GM21619 (cell line): ENCODE measurements around the gene HOXD13.
A peak's percentile ranks its signal among the peaks of the same experiment; 100 is the strongest.

Experiments used
- ATAC-seq: cut with Tn5 transposase; IDR thresholded peaks from one replicate; pipeline ENCODE4 v1.9.1; 2021; ENCODE audit not compliant: unreplicated experiment

Gene HOXD13

DNA sequence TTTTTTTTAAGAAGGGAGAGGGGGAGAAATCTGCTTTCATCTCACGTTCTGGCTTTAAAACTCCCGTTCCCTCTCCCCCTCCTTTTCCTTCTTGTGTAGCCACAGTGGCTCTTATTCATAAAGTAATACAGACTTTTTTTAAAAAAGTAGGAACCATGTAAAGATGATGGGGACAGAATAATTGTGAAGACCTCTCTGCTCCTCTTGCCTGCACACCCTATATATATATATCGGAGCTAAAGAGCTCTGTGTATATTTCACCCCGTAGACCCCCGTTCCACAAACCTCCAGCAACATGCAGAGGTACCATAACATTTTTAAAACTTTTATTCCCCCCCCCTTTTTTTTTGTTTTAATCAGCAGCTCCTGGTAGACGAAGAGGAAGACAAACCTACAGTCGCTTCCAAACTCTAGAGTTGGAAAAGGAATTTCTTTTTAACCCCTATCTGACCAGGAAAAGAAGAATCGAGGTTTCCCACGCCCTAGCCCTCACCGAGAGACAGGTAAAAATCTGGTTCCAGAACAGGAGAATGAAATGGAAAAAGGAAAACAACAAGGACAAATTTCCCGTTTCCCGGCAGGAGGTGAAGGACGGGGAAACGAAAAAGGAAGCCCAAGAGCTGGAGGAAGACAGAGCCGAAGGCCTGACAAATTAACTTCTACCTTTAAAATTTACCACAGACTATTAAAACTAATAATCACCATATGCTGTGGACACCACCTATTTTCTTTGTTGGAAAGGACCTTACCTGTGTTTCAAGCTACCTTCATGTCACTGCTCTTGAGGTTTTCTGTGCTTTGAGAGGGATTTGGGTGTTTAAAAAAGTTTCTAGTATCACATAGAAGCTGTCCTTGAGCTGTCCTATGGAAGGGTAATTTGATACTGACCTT is 38.7 kb downstream of the HOXD13 start:
- no peak for ATAC-seq

DNA sequence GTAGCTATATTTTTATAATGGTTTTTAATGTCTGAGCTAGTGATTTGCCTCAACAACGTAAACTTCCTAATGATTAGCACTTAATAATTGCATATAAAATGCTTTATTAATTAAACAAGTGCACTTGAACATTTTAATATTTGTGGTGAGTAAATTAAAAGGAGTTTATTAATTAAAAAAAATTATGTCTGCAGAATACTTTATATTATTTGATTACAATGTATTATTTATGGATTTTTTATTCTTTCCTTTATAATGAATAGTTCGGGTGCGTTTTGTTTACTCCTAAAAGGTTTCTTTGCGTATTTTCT is 39.3 kb downstream of the HOXD13 start:
- ATAC-seq, result no peak

DNA sequence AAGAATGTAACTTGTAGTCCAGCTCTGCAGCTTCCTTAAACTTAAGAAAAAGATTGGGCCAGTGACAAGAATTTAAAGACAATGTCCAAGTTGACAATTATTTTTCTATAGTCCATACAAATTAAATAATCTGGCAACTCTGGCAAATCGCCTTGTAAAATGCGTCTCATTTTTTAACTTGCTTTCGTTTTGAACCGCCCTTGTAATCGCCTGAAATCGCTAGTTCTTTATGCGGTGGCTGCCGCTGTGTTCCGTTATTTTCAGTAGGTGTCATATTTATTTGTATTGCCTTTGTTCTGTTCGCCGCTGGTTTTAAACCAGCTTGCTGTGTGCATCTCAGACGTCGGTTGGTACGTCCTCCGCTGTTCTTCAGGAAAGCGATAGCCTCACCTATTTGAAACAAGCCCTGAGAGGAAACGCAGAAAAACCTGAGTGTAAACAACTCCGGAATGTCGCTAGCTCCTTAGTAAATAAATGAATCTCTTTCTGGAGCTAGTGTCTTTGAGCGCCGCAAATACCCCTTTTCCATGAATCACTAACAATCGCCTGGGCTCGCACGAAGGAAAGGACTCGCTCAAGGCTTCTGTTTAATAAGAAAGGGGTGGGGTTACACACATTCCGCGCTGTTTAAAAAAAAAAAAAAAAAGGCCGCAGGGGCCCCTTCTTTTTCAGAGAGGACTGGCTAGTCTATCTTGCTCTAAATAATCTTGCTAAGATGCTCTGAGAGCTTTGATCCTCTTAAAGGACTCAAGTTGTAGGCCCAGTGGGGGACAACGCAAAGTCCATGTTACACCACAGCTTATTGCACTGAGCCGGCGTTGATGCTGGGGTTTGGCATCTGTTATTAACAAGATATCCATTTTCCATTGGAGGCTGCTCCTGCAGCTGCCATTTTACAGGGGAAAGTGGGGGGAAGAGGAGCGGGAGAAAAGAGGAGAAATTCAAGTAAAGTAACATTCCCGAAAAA is 40.0 kb downstream of the HOXD13 start:
- ATAC-seq, result no peak

DNA sequence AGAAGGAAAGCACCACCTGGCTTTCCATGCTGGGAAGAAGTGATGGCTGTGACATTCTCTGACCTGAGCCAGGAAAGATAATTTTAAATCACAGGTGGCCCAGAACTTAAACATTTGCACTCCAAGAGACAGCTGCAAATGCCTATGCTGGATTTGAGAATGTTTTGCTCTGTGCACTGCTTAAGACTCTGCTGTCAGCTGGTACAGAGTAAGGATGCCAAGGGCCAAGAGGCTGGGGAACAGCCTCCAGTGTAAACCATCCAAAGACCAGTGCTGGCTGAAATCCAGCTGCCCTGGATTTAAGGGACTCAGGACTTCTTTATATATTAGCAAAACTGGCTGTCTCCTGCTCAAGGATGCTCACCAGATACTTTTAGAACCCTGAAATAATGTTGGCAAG is 40.9 kb downstream of the HOXD13 start:
- no peak for ATAC-seq

DNA sequence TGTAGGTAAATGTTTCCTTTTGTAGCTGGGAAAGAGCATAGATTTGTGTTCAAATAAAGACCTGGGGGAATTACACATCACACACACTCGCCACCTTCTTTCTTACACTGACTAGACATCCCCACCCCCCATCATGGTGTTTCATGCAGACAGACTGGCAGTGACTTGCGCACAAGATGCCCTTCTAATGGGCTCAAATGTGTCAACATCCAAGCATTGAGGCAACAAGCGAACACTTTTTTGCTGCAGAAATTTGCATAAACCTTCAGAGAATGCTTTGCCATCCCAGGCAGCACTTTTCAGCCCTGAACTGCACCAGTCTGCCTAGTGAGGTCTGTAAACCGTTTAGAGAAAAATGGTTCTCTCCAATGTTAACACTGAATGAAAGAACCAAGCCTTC is 41.5 kb downstream of the HOXD13 start:
- ATAC-seq, result no peak

DNA sequence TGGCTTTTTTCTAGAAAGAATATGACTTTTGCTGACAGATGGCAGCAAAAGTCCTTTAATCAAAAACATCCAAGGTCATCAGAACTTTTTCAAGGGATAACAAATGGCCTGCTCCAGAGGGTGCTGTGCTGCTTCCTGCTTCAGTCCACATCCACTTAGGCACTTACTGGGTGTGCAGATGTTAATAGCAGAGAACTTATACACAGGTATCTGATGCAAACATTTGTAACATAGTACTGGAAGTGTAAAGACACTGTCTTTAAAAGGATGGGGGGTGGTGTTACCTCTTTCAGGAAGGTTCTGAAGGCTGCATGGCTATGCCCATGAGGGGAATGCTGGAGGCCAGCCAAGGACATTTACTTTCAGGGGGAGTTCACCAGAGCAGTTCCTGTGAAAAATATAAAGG is 42.5 kb downstream of the HOXD13 start:
- ATAC-seq, result no peak

DNA sequence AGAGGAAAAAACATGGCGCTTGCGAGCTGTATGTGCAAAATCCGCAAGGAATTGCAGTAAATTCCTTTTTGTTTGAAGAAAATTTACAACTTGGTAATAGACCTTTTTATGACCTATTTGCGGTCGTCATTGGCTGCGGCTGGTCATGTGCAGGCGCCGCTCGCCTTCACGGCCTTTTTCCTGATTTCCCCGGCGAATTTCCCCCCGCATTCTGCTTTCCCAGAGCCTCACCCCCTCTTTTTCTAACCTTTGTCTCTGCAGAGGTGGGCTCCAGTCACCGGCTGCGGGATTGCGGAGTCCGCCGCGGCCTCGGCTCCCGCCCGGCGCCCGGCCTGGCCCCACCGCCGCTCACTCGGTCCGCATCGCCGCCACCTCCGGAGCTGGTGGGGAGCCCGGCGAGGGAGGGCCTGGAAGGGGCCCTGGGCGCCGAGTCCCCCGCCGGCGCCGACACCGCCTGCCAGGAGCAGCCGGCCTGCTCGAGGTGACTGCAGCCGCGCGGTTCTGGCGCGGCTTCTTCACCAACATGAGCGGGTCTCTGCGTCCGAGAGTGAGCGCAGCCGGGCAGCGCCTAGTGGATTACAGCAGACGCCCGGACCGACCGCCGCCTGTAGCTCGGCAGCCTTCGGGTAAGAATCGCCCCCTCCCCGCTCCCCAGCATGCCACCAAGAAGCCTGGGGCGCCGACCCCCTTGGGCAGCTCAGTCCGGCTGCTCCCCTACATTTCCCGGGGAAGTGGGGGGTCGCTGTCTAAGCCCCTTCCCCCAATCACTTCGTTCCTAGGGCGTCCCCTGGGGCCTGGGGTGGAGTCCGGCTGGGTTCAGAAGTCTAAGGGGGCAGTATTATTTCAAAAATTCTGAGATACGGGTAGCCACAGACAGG is 44.1 kb downstream of the HOXD13 start:
- ATAC-seq, result no peak

DNA sequence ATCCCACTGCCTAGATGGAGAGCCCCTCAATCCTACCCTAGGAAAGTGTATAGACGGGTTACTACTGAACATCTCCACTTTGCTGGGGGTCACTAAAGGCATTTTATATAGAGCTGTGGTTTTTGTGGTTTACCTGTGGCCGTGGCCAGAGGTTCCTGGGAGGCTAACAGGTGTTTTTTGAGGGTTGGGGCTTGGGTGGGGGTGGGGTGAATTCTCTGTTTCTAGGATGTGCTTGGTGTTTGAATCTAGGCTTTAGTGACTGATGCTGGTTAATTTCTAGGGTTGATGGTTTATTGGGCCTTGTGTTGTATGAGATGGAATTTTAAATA is 44.7 kb downstream of the HOXD13 start:
- ATAC-seq, result no peak

DNA sequence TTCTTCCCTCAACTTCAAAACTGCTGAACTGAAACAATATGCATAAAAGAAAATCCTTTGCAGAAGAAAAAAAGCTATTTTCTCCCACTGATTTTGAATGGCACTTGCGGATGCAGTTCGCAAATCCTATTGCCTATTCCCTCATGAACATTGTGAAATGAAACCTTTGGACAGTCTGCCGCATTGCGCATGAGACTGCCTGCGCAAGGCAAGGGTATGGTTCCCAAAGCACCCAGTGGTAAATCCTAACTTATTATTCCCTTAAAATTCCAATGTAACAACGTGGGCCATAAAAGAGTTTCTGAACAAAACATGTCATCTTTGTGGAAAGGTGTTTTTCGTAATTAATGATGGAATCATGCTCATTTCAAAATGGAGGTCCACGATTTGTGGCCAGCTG is 45.4 kb downstream of the HOXD13 start:
- ATAC-seq, result no peak

DNA sequence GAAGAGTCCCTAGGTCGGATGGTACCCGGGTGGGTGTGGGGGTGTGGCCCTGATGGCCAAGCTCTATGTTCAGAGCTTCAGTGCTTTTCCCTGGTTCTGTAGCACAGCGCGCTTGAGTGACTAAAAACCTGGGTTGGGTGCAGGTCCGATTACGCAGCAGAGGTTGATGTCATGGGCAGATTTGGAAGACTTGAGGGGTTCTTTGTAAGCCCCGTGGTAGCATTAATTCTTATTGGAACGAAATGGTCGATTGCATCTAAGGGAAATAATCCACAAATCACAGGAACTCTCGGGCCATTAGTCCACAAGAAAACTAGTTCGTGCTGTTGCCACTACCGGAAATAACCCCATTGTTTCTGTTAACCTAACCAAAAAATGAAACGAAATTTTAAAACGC is 46.0 kb downstream of the HOXD13 start:
- no peak for ATAC-seq

DNA sequence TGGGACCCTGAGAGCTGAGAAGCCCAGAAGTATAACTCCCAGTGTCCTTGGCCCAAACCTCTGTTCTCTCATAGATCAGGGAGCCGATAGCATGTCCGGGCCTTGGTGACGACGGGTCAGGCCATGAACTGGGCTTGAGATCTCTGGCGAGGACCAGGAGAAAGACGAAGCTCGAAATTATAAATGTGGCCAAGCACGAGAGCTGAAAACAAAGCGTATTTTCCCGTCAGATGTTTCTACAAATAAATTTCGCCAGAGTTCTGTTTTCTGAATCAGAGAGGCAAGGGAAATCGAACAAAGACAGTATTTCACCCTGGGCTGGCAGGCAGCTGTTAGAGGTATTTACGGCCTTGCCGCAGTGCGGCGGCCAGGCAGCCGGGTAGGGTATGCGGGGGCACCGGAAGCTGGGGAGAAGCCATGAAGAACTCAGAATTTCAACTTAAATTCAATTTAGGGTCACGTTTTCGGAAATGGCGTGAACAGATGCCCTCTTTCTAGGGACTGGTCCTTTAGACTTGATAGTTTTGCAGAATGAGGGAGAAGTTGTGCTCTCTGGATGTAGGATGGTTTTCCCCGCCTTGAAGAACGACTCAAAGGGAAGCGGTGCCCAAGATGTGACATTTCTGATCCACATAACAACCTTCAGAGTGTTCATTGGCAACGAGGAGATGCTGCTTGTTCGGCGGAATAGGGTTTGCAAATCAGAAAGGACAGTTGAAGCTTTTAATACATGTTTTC is 46.6 kb downstream of the HOXD13 start:
- no peak for ATAC-seq

DNA sequence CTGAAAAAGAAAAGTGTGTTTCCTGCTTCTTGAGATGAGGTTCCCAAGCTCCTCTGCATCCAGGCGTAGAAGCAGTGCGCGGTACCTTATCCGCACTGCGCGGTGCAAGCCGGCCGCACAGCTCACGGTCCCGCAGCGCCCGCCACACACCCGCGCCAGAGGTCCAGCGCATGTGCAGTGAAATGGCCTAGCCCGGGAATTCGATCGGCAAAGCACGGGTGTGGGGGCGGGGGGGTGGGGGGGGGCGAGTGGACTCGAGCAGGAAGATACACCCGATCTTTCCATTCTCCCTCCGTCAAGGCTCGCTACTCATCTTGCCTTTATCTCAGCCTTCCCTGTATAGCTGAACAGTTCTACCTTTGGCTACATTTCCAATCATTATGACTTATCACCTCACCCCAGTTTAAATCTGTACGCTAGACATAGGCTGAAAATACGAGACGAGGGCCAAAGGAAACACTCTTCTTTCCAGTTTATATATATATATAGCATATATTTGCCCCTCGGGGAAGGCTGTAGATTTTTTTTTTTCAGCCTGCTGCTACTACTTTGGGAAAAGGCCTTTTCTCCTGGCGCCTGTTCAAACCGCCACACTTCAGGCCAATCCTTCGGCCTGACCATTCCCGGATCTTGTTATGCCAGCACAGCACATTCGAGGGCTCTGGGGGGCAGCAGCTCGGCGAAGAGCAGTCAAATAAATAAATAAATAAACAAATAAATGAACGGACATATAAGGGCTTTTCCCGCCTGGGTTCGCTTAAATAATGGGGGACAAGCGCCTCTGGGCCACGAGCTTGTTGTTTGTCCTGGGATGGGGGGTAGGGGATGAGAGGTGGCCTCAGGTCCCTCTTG is 47.4 kb downstream of the HOXD13 start:
- ATAC-seq, result no peak

DNA sequence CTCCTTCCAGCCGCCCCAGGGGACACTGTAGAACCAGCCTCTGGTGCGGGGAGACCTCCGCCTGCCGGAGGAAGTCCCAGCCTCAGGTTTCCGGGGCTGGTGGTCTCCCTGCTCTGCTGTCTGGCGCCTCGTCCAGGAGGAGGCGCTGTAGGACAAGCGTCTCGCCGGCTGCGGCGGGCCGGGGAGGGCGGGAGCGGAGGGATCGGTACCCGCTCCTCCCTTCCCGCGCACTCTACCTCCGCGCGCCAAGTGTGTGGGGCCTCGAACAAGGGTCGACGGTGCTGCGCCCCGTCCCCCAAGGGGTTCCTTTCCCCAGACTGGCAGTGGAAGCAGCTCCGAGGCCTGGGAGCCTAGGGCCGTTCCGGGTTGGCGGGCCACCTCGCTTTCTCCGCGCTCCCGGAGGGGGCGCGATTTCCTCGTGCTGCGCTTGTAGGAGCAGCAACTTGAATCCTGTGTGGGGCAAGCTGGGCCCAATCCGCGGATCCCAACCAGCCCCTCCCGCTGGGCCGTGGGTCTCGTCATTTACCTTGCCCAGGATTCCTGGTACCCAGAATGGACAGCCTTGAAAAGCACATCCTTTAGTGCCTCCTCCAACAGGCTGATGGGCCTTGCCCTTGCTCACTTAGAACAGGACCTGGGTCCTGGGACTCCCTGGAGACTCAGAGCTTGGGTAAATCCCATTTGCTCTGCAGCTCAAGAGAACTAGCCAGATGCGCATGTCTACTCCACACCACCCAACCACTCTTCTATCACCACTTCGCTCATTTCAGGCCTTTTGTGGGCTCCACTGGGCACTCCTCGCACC is 48.2 kb downstream of the HOXD13 start:
- ATAC-seq, result peak; percentile 93

DNA sequence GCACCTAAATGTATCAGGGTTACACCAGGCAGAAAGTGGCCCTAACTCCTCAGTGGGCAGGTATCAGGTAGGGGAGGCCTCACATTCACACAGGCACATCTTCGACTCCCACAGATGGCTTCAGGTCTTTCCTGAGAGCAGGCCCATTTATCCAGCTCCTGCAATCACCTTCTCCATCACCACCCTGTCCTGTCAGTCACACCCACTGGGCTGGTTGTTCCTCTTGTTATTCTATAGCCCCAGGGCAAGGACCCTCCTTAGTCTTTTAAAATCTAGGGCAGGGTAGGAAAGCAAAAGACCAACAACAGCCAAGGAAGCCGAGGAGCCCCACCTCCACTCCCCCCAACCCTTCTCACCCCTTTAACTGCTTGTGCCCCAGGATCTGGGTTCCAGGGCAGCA is 49.8 kb downstream of the HOXD13 start:
- ATAC-seq, result no peak
